Measurements from ENCODE around the gene TESMIN. TPM values are rescaled to one million over a fixed set of nuclear protein-coding genes. Genes with fewer than 3 reads are reported as not detected.

The TESMIN gene
- total RNA-seq, 1 experiment from 2014 or later: 9.7 TPM

GRCh38 chr11:68704887-68705286 lies 46.4 kb downstream of the TESMIN start:
- BruUV-seq (replicated peaks): no TSS peak
- no peaks in the 10 kb centered on the region for H3K36me3 Mint-ChIP-seq (ENCODE audit: insufficient read depth, unreplicated experiment)
- intact Hi-C loops (cut with micrococcal nuclease; ENCODE audit: unreplicated experiment): no loop called here
- H3K4me1 Mint-ChIP-seq (ENCODE audit: low read depth, unreplicated experiment): no peaks in the 10 kb centered on the region
- H3K9me3 Mint-ChIP-seq (ENCODE audit: low read depth, unreplicated experiment): no peaks in the 10 kb centered on the region
- CTCF ChIA-PET: no interaction called here
- DNase-seq: no peak
- no peak overlapping the region for H3K4me3 Mint-ChIP-seq (ENCODE audit: low read depth, unreplicated experiment)
- H3K27ac Mint-ChIP-seq (ENCODE audit: unreplicated experiment): no peak overlapping the region
- TF ChIP-seq, protein P1, sequence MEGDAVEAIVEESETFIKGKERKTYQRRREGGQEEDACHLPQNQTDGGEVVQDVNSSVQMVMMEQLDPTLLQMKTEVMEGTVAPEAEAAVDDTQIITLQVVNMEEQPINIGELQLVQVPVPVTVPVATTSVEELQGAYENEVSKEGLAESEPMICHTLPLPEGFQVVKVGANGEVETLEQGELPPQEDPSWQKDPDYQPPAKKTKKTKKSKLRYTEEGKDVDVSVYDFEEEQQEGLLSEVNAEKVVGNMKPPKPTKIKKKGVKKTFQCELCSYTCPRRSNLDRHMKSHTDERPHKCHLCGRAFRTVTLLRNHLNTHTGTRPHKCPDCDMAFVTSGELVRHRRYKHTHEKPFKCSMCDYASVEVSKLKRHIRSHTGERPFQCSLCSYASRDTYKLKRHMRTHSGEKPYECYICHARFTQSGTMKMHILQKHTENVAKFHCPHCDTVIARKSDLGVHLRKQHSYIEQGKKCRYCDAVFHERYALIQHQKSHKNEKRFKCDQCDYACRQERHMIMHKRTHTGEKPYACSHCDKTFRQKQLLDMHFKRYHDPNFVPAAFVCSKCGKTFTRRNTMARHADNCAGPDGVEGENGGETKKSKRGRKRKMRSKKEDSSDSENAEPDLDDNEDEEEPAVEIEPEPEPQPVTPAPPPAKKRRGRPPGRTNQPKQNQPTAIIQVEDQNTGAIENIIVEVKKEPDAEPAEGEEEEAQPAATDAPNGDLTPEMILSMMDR (IDR thresholded peaks at IDR 0.05; ENCODE audit: unreplicated experiment): no peak
- peaks cover 44% of the 10 kb centered on the region for H3K27me3 Mint-ChIP-seq (ENCODE audit: unreplicated experiment)

- TF ChIP-seq, protein P1 (IDR thresholded peaks at IDR 0.05; ENCODE audit: unreplicated experiment): no peak
- BruUV-seq (replicated peaks): no TSS peak
- H3K27me3 Mint-ChIP-seq (ENCODE audit: unreplicated experiment): peaks cover 79% of the 10 kb centered on the region
- no peaks in the 10 kb centered on the region for H3K9me3 Mint-ChIP-seq (ENCODE audit: low read depth, unreplicated experiment)
- no peaks in the 10 kb centered on the region for H3K4me1 Mint-ChIP-seq (ENCODE audit: low read depth, unreplicated experiment)
- CTCF ChIA-PET: interaction anchor here (0.6 kb wide), 1 partner anchor 180 kb away, joined by 5 read pairs; no protein-coding TSS in a partner anchor
- intact Hi-C loops (cut with micrococcal nuclease; ENCODE audit: unreplicated experiment): no loop called here
- no peak for DNase-seq
- H3K27ac Mint-ChIP-seq (ENCODE audit: unreplicated experiment): no peak overlapping the region
- no peak overlapping the region for H3K4me3 Mint-ChIP-seq (ENCODE audit: low read depth, unreplicated experiment)
- no peaks in the 10 kb centered on the region for H3K36me3 Mint-ChIP-seq (ENCODE audit: insufficient read depth, unreplicated experiment)
Observed at GRCh38 chr11:68698993-68699392, 52.3 kb downstream of the TESMIN start.

- Mint-ChIP-seq H3K9me3 (ENCODE audit: low read depth, unreplicated experiment) (no peaks in the 10 kb centered on the region), H3K36me3 (ENCODE audit: insufficient read depth, unreplicated experiment) (no peaks in the 10 kb centered on the region), H3K27ac (ENCODE audit: unreplicated experiment) (no peak overlapping the region), H3K4me1 (ENCODE audit: low read depth, unreplicated experiment) (no peaks in the 10 kb centered on the region), H3K27me3 (ENCODE audit: unreplicated experiment) (peaks cover 67% of the 10 kb centered on the region), H3K4me3 (ENCODE audit: low read depth, unreplicated experiment) (no peak overlapping the region)
- BruUV-seq (replicated peaks): no TSS peak
- CTCF ChIA-PET: interaction anchor here (0.8 kb wide), 1 partner anchor 285 kb away, joined by 3 read pairs; the partner anchor contains the start of gene MRGPRD
- intact Hi-C loops (cut with micrococcal nuclease; ENCODE audit: unreplicated experiment): no loop called here
- DNase-seq: no peak
- TF ChIP-seq, protein P1 (IDR thresholded peaks at IDR 0.05; ENCODE audit: unreplicated experiment): no peak
Observed at GRCh38 chr11:68695531-68695930, 55.8 kb downstream of the TESMIN start.

GRCh38 chr11:68694431-68695297 lies 56.7 kb downstream of the TESMIN start:
- H3K27me3 Mint-ChIP-seq (ENCODE audit: unreplicated experiment): peaks cover 65% of the 10 kb centered on the region
- no peak overlapping the region for H3K27ac Mint-ChIP-seq (ENCODE audit: unreplicated experiment)
- DNase-seq: no peak
- no peaks in the 10 kb centered on the region for H3K4me1 Mint-ChIP-seq (ENCODE audit: low read depth, unreplicated experiment)
- BruUV-seq (replicated peaks): no TSS peak
- CTCF ChIA-PET: interaction anchor here (0.6 to 0.8 kb wide), 2 partner anchors 75 to 286 kb away, joined by 3 read pairs; partner anchors contain the start of gene MRGPRD
- no peak overlapping the region for H3K4me3 Mint-ChIP-seq (ENCODE audit: low read depth, unreplicated experiment)
- TF ChIP-seq, protein P1 (IDR thresholded peaks at IDR 0.05; ENCODE audit: unreplicated experiment): no peak
- intact Hi-C loops (cut with micrococcal nuclease; ENCODE audit: unreplicated experiment): no loop called here
- no peaks in the 10 kb centered on the region for H3K36me3 Mint-ChIP-seq (ENCODE audit: insufficient read depth, unreplicated experiment)
- H3K9me3 Mint-ChIP-seq (ENCODE audit: low read depth, unreplicated experiment): no peaks in the 10 kb centered on the region
